ENCODE measurements around the gene TTI1.

TTI1 gene

GRCh38 chr20:38054647-38055046 is 21.4 kb upstream of the TTI1 start:
- DNase-seq: no peak
- Histone ChIP-seq H3K4me1 (peaks cover 0 to 8% (median 2%) of the 10 kb centered on the region in 4 donors), H3K9me3 (no peaks in the 10 kb centered on the region), H3K36me3 (peaks cover 26 to 53% (median 32%) of the 10 kb centered on the region in 3 donors), H3K27me3 (no peaks in the 10 kb centered on the region), H3K27ac (no peak overlapping the region), H3K4me3 (no peak overlapping the region)
- intact Hi-C loops (cut with DNase I; ENCODE audit: low total_unique reads): no loop called here
- TF ChIP-seq CTCF (IDR thresholded peaks at IDR 0.05): no peak

GRCh38 chr20:38052870-38053269 is 19.6 kb upstream of the TTI1 start:
- H3K27me3 ChIP-seq: no peaks in the 10 kb centered on the region
- no peak overlapping the region for H3K27ac ChIP-seq
- no peaks in the 10 kb centered on the region for H3K9me3 ChIP-seq
- TF ChIP-seq CTCF (IDR thresholded peaks at IDR 0.05): no peak
- DNase-seq: no peak
- H3K36me3 ChIP-seq: peaks cover 8 to 52% (median 32%) of the 10 kb centered on the region in 3 donors
- intact Hi-C loops (cut with DNase I; ENCODE audit: low total_unique reads): no loop called here
- no peak overlapping the region for H3K4me3 ChIP-seq
- H3K4me1 ChIP-seq: peaks cover 0 to 10% (median 3%) of the 10 kb centered on the region in 4 donors

GRCh38 chr20:38050686-38051085 is 17.4 kb upstream of the TTI1 start:
- Histone ChIP-seq H3K4me3 (no peak overlapping the region), H3K27me3 (no peaks in the 10 kb centered on the region), H3K4me1 (peaks cover 0 to 19% (median 3%) of the 10 kb centered on the region in 4 donors), H3K27ac (no peak overlapping the region), H3K36me3 (peaks cover 6 to 48% (median 33%) of the 10 kb centered on the region in 3 donors), H3K9me3 (no peaks in the 10 kb centered on the region)
- intact Hi-C loops (cut with DNase I; ENCODE audit: low total_unique reads): no loop called here
- no peak for DNase-seq
- no peak for TF ChIP-seq CTCF (IDR thresholded peaks at IDR 0.05)

DNA sequence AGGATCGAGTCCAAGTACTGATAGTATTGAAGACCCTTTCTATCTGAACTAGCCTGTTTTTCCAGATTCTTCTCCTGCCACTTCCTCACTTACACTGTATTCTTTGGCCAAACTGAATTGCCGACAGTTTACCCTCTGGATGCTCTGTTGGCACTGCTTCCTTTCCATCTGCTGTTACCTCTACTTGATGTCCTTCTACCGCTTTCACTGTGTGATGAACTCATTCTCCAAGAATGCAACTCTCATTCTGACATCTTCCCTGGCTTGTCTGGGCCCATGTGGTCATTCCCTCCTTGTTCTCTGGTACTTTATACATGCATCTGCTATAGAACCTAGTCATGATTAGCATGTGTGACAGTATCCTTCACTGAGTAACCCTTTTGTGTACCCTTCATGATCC is 16.5 kb upstream of the TTI1 start:
- H3K36me3 ChIP-seq: peaks cover 6 to 47% (median 33%) of the 10 kb centered on the region in 3 donors
- H3K27ac ChIP-seq: no peak overlapping the region
- H3K9me3 ChIP-seq: no peaks in the 10 kb centered on the region
- TF ChIP-seq CTCF (IDR thresholded peaks at IDR 0.05): no peak
- no peak for DNase-seq
- no peaks in the 10 kb centered on the region for H3K27me3 ChIP-seq
- no peak overlapping the region for H3K4me3 ChIP-seq
- H3K4me1 ChIP-seq: peaks cover 0 to 19% (median 3%) of the 10 kb centered on the region in 4 donors
- intact Hi-C loops (cut with DNase I; ENCODE audit: low total_unique reads): no loop called here

- TF ChIP-seq CTCF (IDR thresholded peaks at IDR 0.05): no peak
- Histone ChIP-seq H3K4me1 (peaks cover 0 to 19% (median 3%) of the 10 kb centered on the region in 4 donors), H3K27ac (no peak overlapping the region), H3K9me3 (no peaks in the 10 kb centered on the region), H3K27me3 (no peaks in the 10 kb centered on the region), H3K4me3 (no peak overlapping the region), H3K36me3 (peaks cover 11 to 75% (median 49%) of the 10 kb centered on the region in 3 donors)
- intact Hi-C loops (cut with DNase I; ENCODE audit: low total_unique reads): no loop called here
- no peak for DNase-seq
Observed at GRCh38 chr20:38046572-38046971, 13.3 kb upstream of the TTI1 start.

- no peaks in the 10 kb centered on the region for H3K27me3 ChIP-seq
- intact Hi-C loops (cut with DNase I; ENCODE audit: low total_unique reads): no loop called here
- no peaks in the 10 kb centered on the region for H3K9me3 ChIP-seq
- peaks cover 0 to 12% (median under 1%) of the 10 kb centered on the region in 4 donors for H3K4me1 ChIP-seq
- H3K36me3 ChIP-seq: peaks cover 15 to 62% (median 46%) of the 10 kb centered on the region in 3 donors
- no peak for DNase-seq
- H3K27ac ChIP-seq: no peak overlapping the region
- no peak for TF ChIP-seq CTCF (IDR thresholded peaks at IDR 0.05)
- no peak overlapping the region for H3K4me3 ChIP-seq
Observed at GRCh38 chr20:38044685-38045084, 11.4 kb upstream of the TTI1 start.

Data from tibial artery (tissue), 4 donors.